A549 (cell line): Measurements from ENCODE around the gene UTP4. TPM values are rescaled to one million over a fixed set of nuclear protein-coding genes. Genes with fewer than 3 reads are reported as not detected.

Source experiments
- ATAC-seq, 2 experiments: fragments of 200-7000 bp in 1 of 2; fragments of >200 bp in 1 of 2; cut with Nextera tagmentation in 1 of 2; cut with Tn5 transposase in 1 of 2; 3 replicates each; pipeline versions ENCODE4 v1.8.0 to v1.9.1; 2018 to 2020; ENCODE audit warnings: mild to moderate bottlenecking in 1 of 2, moderate library complexity in 1 of 2
- CTCF ChIA-PET: fragments of 300-600 bp; sonication (Branson Sonifier 250); formaldehyde crosslinking; extraction: SDS; loops from one replicate; lab custom pipeline; 2021; ENCODE audit warnings: antibody characterized with exemption, inconsistent platforms; lab: Yijun Ruan, JAX
- POLR2A ChIA-PET: fragments of 350-600 bp; formaldehyde crosslinking; extraction: SDS; loops from one replicate; lab custom pipeline; 2021; ENCODE audit warnings: antibody characterized with exemption, inconsistent platforms; lab: Yijun Ruan, JAX
- DNase-seq, 2 experiments: peaks; one replicate each; pipeline versions ENCODE4 v3.0.0 to v3.0.0-alpha.2; 2011 to 2016; ENCODE audit warnings: low read depth in 1 of 2, low spot score in 1 of 2
- FAIRE-seq: peaks from 2 replicates; lab custom pipeline; 2011; peaks lifted over from hg19 to GRCh38; lab: Jason Lieb, UNC
- H3K27ac ChIP-seq, 2 experiments: fragments of >200 bp; sonication (Bioruptor Twin); formaldehyde crosslinking; 3 replicates each; pipeline ENCODE4 v1.5.1; 2016 to 2017
- H3K4me1 ChIP-seq: fragments of >200 bp; sonication (Bioruptor Twin); formaldehyde crosslinking; 3 replicates; pipeline ENCODE4 v1.6.1; 2016
- H3K4me2 ChIP-seq: fragments of >200 bp; sonication (Bioruptor Twin); formaldehyde crosslinking; 3 replicates; pipeline ENCODE4 v1.6.1; 2016
- H3K4me3 ChIP-seq: fragments of >200 bp; sonication (Bioruptor Twin); formaldehyde crosslinking; 3 replicates; pipeline ENCODE4 v1.5.1; 2016
- H3K9me3 ChIP-seq: fragments of >200 bp; sonication (Bioruptor Twin); formaldehyde crosslinking; 3 replicates; pipeline ENCODE4 v1.6.1; 2016
- CEBPB ChIP-seq, 2 experiments: fragments of >200 bp in 1 of 2; sonication (Bioruptor Twin) in 1 of 2; formaldehyde crosslinking in 1 of 2; IDR thresholded peaks; 2 replicates each; pipeline ENCODE4 v1.6.1; 2012 to 2016
- EHF ChIP-seq: fragments of 250-450 bp; sonication (Bioruptor Pico); IDR thresholded peaks from 2 replicates; pipeline ENCODE4 v1.5.0; 2020; ENCODE audit warnings: mild to moderate bottlenecking
- ELK1 ChIP-seq: fragments of 150-350 bp; IDR thresholded peaks from 2 replicates; pipeline ENCODE4 v1.6.1; 2014; ENCODE audit warnings: low read depth, mild to moderate bottlenecking, low read length
- EP300 ChIP-seq, 2 experiments: fragments of >200 bp; sonication (Bioruptor Twin); formaldehyde crosslinking; IDR thresholded peaks; 2 replicates in 1 of 2; 3 replicates in 1 of 2; pipeline ENCODE4 v1.6.1; 2016 to 2017
- FOXS1 ChIP-seq: fragments of 250-450 bp; sonication (Bioruptor Pico); IDR thresholded peaks from 2 replicates; pipeline ENCODE4 v1.5.0; 2020; ENCODE audit warnings: mild to moderate bottlenecking, moderate library complexity
- JUNB ChIP-seq: fragments of >200 bp; sonication (Bioruptor Twin); formaldehyde crosslinking; IDR thresholded peaks from 2 replicates; pipeline ENCODE4 v1.6.1; 2016
- MAFK ChIP-seq: fragments of 450-650 bp; IDR thresholded peaks from 2 replicates; pipeline ENCODE4 v1.6.1; 2014; ENCODE audit not compliant: partially characterized antibody
- MAX ChIP-seq: IDR thresholded peaks from 2 replicates; pipeline ENCODE4 v1.6.1; 2012
- MAZ ChIP-seq: fragments of 150-350 bp; IDR thresholded peaks from 2 replicates; pipeline ENCODE4 v1.6.1; 2014; ENCODE audit warnings: antibody characterized with exemption, low read depth, low read length, borderline replicate concordance
- NPAS2 ChIP-seq: fragments of 250-450 bp; sonication (Bioruptor Pico); IDR thresholded peaks from 2 replicates; pipeline ENCODE4 v1.8.0; 2022; ENCODE audit warnings: mild to moderate bottlenecking, moderate library complexity, borderline replicate concordance
- NR3C1 ChIP-seq: fragments of >200 bp; sonication (Bioruptor Twin); formaldehyde crosslinking; IDR thresholded peaks from 3 replicates; pipeline ENCODE4 v1.6.1; 2017
- RARB ChIP-seq: fragments of 250-450 bp; sonication (Bioruptor Pico); IDR thresholded peaks from 2 replicates; pipeline ENCODE4 v1.8.0; 2021; ENCODE audit warnings: mild to moderate bottlenecking, moderate library complexity
- REST ChIP-seq: fragments of 200-600 bp; sonication (generic); IDR thresholded peaks from 2 replicates; pipeline ENCODE4 v1.6.1; 2016; ENCODE audit warnings: antibody characterized with exemption, mild to moderate bottlenecking, moderate library complexity
- TFCP2L1 ChIP-seq: fragments of 250-450 bp; sonication (Bioruptor Pico); IDR thresholded peaks from 2 replicates; pipeline ENCODE4 v1.5.0; 2021; ENCODE audit warnings: mild to moderate bottlenecking
- ZNF302 ChIP-seq: fragments of 250-450 bp; sonication (Bioruptor Pico); IDR thresholded peaks from 2 replicates; pipeline ENCODE4 v1.9.0; 2021; ENCODE audit warnings: inconsistent platforms, mild to moderate bottlenecking, moderate library complexity
- ZSCAN20 ChIP-seq: fragments of 250-450 bp; sonication (Bioruptor Pico); IDR thresholded peaks from 2 replicates; pipeline ENCODE4 v1.8.0; 2022; ENCODE audit warnings: mild to moderate bottlenecking, moderate library complexity
- WGBS: methylation state at CpG from one replicate; pipeline ENCODE4 v1.1.6; 2017; ENCODE audit errors: missing lambda C conversion rate; 5-methylcytosine and 5-hydroxymethylcytosine counted together
- polyA plus RNA-seq, 4 experiments: library from polyadenylated mRNA; depleted of rRNA in 3 of 4; stranded (reverse); fragments of >200 nt; fragmentation: RNase III in 1 of 4; extraction: RNeasy Plus Mini Kit Qiagen cat#74134 plus additional on column Dnase treatment in 1 of 4; gene quantifications; 2 replicates in 3 of 4; 3 replicates in 1 of 4; pipeline ENCODE4 v1.2.3, GENCODE V29; 2011 to 2017

UTP4 gene
- polyA plus RNA-seq, 2 of the 4 experiments (the other 2 are of a cell fraction), result 77.1 to 118 TPM

GRCh38 chr16:69169051-69169450 lies 36.6 kb downstream of the UTP4 start (continued):
- TF ChIP-seq REST, result no peak

- FAIRE-seq, result no peak
- CTCF ChIA-PET, result interaction anchor here (0.7 to 3.4 kb wide), 2 partner anchors 20 to 284 kb away, joined by 3 to 10 read pairs; no protein-coding TSS in a partner anchor
Measured at GRCh38 chr16:69169607-69170352, 37.3 kb downstream of the UTP4 start.

GRCh38 chr16:69171325-69172084 lies 39.1 kb downstream of the UTP4 start:
- Histone ChIP-seq H3K4me2 (no peak overlapping the region), H3K4me3 (no peak overlapping the region), H3K4me1 (peaks cover 19% of the 10 kb centered on the region), H3K27ac (no peak overlapping the region), H3K9me3 (no peaks in the 10 kb centered on the region)
- ATAC-seq (no peak), DNase-seq (no peak), FAIRE-seq (no peak)
- ChIA-PET POLR2A (no interaction called here), CTCF (interaction anchor here (0.8 kb wide), 1 partner anchor 21 kb away, joined by 3 read pairs; no protein-coding TSS in a partner anchor)
- WGBS, result 88% methylated on average over 6 of the region's 6 CpGs
- TF ChIP-seq TFCP2L1 (no peak), CEBPB (IDR thresholded peaks at IDR 0.05) (no peak), EHF (CRISPR knock-in tag) (no peak), EP300 (IDR thresholded peaks at IDR 0.05) (no peak), JUNB (no peak), NPAS2 (CRISPR knock-in tag) (no peak), FOXS1 (CRISPR knock-in tag) (no peak), NR3C1 (no peak), MAZ (no peak), ELK1 (no peak), MAX (no peak), MAFK (no peak), RARB (CRISPR knock-in tag) (no peak)

More at GRCh38 chr16:69169607-69170352, 37.3 kb downstream of the UTP4 start:
- no peak for ATAC-seq
- TF ChIP-seq ZSCAN20 (CRISPR knock-in tag) (no peak), ZNF302 (CRISPR knock-in tag) (no peak)
- no peaks in the 10 kb centered on the region for H3K9me3 ChIP-seq
- WGBS, result 87% methylated on average over 6 of the region's 6 CpGs
- no peak overlapping the region for H3K27ac ChIP-seq
- POLR2A ChIA-PET, result no interaction called here
- no peak overlapping the region for H3K4me2 ChIP-seq
- no peak for DNase-seq
- H3K4me1 ChIP-seq, result peaks cover 19% of the 10 kb centered on the region
- no peak overlapping the region for H3K4me3 ChIP-seq
